ENCODE measurements around the gene RUNX2. TPM values are rescaled to one million over a fixed set of nuclear protein-coding genes. Genes with fewer than 3 reads are reported as not detected.
"Not testable (repeated sequence)": the region's sequence is repeated elsewhere in the genome, so short reads cannot be mapped to it uniquely, and the experiment has no call there.

RUNX2 gene
- 10.4 TPM for total RNA-seq

DNA sequence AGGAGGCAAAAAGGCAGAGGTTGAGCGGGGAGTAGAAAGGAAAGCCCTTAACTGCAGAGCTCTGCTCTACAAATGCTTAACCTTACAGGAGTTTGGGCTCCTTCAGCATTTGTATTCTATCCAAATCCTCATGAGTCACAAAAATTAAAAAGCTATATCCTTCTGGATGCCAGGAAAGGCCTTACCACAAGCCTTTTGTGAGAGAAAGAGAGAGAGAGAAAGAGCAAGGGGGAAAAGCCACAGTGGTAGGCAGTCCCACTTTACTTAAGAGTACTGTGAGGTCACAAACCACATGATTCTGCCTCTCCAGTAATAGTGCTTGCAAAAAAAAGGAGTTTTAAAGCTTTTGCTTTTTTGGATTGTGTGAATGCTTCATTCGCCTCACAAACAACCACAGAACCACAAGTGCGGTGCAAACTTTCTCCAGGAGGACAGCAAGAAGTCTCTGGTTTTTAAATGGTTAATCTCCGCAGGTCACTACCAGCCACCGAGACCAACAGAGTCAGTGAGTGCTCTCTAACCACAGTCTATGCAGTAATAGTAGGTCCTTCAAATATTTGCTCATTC, at the start of gene RUNX2:
Gene RUNX2, plus strand, starts transcription at position 375 of the 567 bp plus-strand sequence. CDS start 397 bp downstream, outside the sequence.
- H3K4me3 ChIP-seq (ENCODE audit: low read length), result peak within 1 kb of the TSS; percentile 18

DNA sequence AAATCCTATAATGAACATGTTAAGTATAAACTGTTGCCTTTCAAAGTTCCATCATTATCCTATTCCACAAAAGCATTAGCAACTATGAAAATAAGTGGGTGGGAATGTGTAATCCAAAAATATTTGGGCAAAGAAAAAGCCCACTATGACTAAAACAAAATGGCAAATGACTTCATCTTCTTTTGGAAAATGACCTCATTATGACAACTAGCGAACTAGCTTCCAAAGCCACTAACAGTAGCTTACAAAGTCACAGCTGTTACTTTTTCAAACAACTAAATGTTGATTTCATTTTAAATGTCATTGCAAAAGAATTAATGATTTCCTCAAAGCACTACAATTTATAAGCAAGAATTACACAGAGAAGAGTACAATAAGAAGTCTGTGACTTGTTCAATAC, 49.8 kb upstream of the RUNX2 start:
- no peaks in the 10 kb centered on the region for H3K27me3 ChIP-seq (ENCODE audit: insufficient read depth, low read length)
- H3K9me3 ChIP-seq (ENCODE audit: low read depth, low read length), result no peaks in the 10 kb centered on the region
- H3K4me3 ChIP-seq (ENCODE audit: low read length), result no peak overlapping the region
- H3K4me1 ChIP-seq (ENCODE audit: insufficient read depth, low read length), result no peaks in the 10 kb centered on the region

More for the DNA sequence above, at the start of gene RUNX2:
- H3K27me3 ChIP-seq (ENCODE audit: insufficient read depth, low read length), result no peaks in the 10 kb centered on the region
- peaks cover 6% of the 10 kb centered on the region for H3K4me1 ChIP-seq (ENCODE audit: insufficient read depth, low read length)
- H3K9me3 ChIP-seq (ENCODE audit: low read depth, low read length), result no peaks in the 10 kb centered on the region

DNA sequence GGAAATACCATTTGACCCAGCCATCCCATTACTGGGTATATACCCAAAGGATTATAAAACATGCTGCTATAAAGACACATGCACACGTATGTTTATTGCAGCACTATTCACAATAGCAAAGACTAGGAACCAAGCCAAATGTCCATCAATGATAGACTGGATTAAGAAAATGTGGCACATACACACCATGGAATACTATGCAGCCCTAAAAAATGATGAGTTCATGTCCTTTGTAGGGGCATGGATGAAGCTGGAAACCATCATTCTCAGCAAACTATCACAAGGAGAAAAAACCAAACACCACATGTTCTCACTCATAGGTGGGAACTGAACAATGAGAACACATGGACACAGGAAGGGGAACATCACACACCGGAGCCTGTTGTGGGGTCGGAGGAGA, 41.4 kb upstream of the RUNX2 start:
- H3K4me3 ChIP-seq (ENCODE audit: low read length); H3K27me3 ChIP-seq (ENCODE audit: insufficient read depth, low read length); H3K4me1 ChIP-seq (ENCODE audit: insufficient read depth, low read length); H3K9me3 ChIP-seq (ENCODE audit: low read depth, low read length): not testable (repeated sequence)

DNA sequence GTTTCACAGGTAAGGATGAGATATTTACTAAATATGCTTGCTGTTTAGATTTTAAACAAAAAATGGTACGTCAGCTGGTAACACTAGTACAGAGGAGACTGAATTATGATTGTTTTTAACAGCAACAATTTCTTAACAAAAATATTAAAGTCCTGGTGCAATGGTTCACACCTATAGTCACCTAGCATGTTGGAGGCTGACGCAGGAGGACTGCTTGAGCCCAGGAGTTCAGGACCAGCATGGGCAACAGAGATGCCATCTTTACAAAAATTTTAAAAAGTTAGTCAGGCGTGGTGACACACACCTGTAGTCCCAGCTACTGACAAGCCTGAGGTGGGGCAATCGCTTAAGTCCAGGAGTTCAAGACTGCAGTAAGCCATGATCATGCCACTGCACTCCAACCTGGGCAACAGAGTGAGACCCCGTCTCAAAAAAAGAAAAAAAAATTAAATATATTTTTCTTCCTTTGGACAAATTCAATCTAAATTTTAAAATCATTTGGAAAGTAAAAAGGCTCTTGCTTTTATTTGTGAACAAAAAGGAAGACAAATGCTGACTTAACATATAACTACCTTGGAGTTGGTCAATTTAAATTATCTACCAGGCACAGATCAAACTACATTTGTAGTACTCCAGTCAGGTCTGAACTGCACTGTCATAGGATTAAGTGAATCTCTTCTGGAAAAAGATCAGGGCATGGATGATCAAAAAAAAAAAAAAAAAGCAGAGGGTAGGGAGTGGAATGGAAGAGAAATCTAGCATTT, 38.2 kb upstream of the RUNX2 start:
- H3K4me1 ChIP-seq (ENCODE audit: insufficient read depth, low read length), result peaks cover 3% of the 10 kb centered on the region
- H3K27me3 ChIP-seq (ENCODE audit: insufficient read depth, low read length), result no peaks in the 10 kb centered on the region
- H3K4me3 ChIP-seq (ENCODE audit: low read length), result no peak overlapping the region
- no peaks in the 10 kb centered on the region for H3K9me3 ChIP-seq (ENCODE audit: low read depth, low read length)

DNA sequence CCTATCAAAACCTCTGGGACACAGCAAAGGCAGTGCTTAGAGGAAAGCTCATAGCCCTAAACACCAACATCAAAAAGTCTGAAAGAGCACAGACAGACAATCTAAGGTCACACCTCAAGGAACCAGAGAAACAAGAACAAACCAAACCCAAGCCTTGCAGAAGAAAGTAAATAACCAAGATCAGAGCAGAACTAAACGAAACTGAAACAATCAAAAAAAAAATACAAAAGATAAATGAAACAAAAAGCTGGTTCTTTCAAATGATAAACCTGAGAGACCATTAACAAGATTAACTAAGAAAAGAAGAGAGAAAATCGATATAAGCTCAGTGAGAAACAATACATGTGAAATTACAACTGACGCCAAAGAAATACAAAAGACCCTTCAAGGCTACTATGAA, 34.8 kb upstream of the RUNX2 start:
- H3K4me3 ChIP-seq (ENCODE audit: low read length), result no peak overlapping the region
- H3K9me3 ChIP-seq (ENCODE audit: low read depth, low read length), result no peaks in the 10 kb centered on the region

DNA sequence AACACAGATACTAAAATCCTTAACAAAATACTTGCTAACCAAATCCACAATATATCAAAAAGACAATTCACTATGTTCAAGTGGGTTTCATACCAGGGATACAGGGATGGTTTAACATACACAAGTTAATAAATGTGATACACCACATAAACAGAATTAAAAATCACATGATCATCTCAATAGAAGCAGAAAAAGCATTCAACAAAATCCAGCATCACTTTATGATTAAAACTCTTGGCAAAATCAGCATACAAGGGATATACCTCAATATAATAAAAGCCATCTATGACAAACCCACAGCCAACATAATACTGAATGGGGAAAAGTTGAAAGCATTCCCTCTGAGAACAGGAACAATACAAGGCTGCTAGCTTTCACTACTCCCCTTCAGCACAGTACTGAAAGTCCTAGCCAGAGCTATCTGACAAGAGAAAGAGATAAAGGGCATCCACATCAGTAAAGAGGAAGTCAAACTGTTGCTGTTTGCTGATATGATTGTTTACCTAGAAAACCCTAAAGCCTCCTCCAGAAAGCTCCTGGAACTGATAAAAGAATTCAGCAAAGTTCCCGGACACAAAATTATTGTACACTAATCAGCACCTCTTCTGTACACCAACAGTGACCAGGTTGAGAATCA, 33.9 kb upstream of the RUNX2 start:
- not testable (repeated sequence) for H3K4me1 ChIP-seq (ENCODE audit: insufficient read depth, low read length); H3K27me3 ChIP-seq (ENCODE audit: insufficient read depth, low read length); H3K9me3 ChIP-seq (ENCODE audit: low read depth, low read length); H3K4me3 ChIP-seq (ENCODE audit: low read length)

More for the DNA sequence above, 34.8 kb upstream of the RUNX2 start:
- H3K27me3 ChIP-seq (ENCODE audit: insufficient read depth, low read length), result no peaks in the 10 kb centered on the region
- peaks cover 3% of the 10 kb centered on the region for H3K4me1 ChIP-seq (ENCODE audit: insufficient read depth, low read length)

DNA sequence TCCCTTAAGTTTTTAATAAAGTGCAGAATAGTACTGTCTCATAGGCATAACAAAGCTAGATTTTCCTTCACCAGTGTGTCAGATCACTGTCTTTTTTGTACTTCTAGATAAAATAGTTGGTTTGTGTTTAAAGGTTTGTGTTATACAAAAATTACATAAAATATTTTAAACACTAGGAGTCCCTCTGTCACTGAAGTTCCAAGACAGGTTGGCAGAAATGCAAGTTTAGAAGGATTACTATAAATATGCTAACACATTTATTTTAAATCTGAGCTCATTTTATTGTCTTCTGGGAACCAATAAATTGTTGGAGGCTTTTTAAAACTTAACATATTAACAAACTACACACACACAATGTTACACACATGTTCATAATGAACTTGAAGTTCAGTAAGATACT, 30.8 kb upstream of the RUNX2 start:
- H3K9me3 ChIP-seq (ENCODE audit: low read depth, low read length), result no peaks in the 10 kb centered on the region
- no peak overlapping the region for H3K4me3 ChIP-seq (ENCODE audit: low read length)
- no peaks in the 10 kb centered on the region for H3K27me3 ChIP-seq (ENCODE audit: insufficient read depth, low read length)
- peaks cover 3% of the 10 kb centered on the region for H3K4me1 ChIP-seq (ENCODE audit: insufficient read depth, low read length)

DNA sequence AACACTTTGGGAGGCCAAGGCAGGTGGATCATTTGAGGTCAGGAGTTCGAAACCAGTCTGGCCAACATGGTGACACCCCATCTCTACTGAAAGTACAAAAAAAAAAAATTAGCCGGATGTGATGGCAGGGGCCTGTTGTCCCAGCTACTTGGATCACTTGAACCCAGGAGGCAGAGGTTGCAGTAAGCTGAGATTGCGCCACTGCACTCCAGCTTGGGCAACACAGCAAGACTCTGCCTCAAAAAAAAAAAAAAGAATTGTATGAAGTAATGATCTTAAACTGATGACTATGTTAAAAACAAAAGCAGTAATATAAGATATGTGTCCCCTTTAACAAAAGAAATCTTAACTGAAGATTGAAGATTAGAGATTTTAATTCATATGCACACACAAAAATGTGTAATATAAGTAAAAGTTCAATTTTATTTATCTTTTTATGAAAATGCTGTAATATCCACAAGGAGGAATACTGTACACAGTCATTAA, 29.0 kb upstream of the RUNX2 start:
- H3K4me3 ChIP-seq (ENCODE audit: low read length), result no peak overlapping the region
- H3K27me3 ChIP-seq (ENCODE audit: insufficient read depth, low read length), result no peaks in the 10 kb centered on the region
- H3K4me1 ChIP-seq (ENCODE audit: insufficient read depth, low read length), result no peaks in the 10 kb centered on the region

DNA sequence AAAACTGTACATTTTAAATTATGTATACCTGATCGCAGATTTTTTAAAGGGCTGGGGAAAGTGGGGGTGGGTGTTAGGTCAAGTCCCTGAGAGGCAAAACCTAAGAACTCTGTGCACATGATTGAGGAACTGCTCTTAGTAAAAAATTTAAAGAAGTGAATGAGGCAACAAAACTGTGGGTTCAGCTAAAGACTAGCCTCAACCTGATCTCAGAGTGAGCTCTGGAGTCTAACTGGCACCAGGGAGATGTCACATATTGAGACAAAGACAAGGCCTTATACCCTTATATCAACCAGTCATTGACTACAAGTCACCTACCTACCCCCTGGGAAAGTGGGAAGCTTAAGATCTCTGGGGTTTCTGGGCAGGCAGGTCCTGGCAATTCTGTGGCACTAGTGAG, 27.4 kb upstream of the RUNX2 start:
- H3K9me3 ChIP-seq (ENCODE audit: low read depth, low read length), result no peaks in the 10 kb centered on the region

More for the DNA sequence above, 29.0 kb upstream of the RUNX2 start:
- no peaks in the 10 kb centered on the region for H3K9me3 ChIP-seq (ENCODE audit: low read depth, low read length)

DNA sequence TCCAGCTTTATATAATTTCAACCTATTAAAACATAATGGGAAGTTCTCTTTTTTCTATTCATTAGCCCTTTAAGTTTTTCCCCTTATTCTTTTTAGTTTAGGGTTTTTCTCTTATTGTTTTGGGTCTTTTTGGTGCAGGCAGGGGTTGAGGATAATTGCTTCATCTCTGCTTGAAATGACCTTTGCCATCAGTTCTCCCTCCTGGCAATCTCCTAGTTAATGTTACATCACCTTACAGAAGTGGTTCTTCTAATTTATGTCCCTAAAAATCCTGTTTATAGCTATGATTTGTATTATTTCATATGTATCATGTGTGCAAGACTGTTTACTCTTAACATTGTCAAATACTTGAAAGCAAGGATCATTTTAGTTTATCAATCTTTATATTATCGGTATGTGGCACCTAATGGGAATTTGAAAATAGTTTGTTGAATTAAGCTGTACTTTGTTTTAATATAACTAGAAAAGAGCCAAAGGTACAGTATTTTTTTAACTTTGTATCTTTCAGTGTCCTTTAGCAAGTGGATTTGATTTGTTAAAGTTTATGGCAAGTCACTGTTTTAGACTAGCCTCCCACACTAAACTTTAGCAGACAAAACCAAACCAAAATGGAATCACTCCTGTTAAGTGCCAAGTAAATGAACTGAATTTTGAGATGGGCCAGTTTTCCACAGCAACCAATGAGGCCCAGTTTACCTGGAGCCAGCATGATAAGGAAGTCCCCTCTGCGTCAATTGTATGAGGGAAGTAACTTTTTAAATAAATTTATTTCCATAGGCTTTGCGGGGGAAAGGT, 26.6 kb upstream of the RUNX2 start:
- H3K9me3 ChIP-seq (ENCODE audit: low read depth, low read length), result no peaks in the 10 kb centered on the region
- H3K4me3 ChIP-seq (ENCODE audit: low read length), result no peak overlapping the region
- H3K4me1 ChIP-seq (ENCODE audit: insufficient read depth, low read length), result no peaks in the 10 kb centered on the region
- no peaks in the 10 kb centered on the region for H3K27me3 ChIP-seq (ENCODE audit: insufficient read depth, low read length)

More for the DNA sequence above, 27.4 kb upstream of the RUNX2 start:
- Histone ChIP-seq H3K4me3 (ENCODE audit: low read length) (no peak overlapping the region), H3K4me1 (ENCODE audit: insufficient read depth, low read length) (no peaks in the 10 kb centered on the region), H3K27me3 (ENCODE audit: insufficient read depth, low read length) (no peaks in the 10 kb centered on the region)

DNA sequence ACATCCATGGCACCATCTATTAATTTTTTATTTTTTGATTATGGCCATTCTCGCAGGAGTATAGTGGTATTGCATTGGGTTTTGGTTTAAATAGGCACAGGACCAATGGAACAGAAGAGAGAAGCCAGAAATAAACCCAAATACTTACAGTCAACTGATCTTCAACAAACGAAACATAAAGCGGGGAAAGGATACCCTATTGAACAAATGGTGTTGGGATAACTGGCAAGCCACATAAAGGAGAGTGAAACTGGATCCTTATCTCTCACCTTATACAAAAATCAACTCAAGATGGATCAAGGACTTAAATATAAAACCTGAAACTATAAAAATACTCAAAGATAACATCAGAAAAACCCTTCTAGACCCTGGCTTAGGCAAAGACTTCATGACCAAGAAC, 25.3 kb upstream of the RUNX2 start:
- H3K4me1 ChIP-seq (ENCODE audit: insufficient read depth, low read length), result no peaks in the 10 kb centered on the region
- no peaks in the 10 kb centered on the region for H3K9me3 ChIP-seq (ENCODE audit: low read depth, low read length)
- no peaks in the 10 kb centered on the region for H3K27me3 ChIP-seq (ENCODE audit: insufficient read depth, low read length)
- no peak overlapping the region for H3K4me3 ChIP-seq (ENCODE audit: low read length)

DNA sequence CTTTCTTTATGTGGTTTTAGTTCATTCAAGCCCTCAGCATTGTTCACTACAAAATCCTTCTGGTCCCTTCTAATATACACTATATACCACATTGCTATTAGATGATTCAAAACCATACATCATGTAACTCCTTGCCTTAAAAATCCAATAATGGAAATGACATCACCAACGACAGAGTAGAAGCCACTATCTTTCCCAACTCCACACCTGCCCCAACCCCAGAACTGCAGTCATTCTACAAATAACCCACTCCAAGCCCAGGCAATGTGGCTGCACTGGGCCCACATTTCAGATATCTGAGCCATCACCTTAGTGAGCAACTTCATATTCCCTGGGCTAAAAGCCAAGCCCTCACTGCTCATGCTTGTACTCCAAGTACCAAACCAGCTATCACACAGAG, 22.6 kb upstream of the RUNX2 start:
- Histone ChIP-seq H3K27me3 (ENCODE audit: insufficient read depth, low read length) (no peaks in the 10 kb centered on the region), H3K4me1 (ENCODE audit: insufficient read depth, low read length) (peaks cover 7% of the 10 kb centered on the region), H3K4me3 (ENCODE audit: low read length) (no peak overlapping the region), H3K9me3 (ENCODE audit: low read depth, low read length) (no peaks in the 10 kb centered on the region)

DNA sequence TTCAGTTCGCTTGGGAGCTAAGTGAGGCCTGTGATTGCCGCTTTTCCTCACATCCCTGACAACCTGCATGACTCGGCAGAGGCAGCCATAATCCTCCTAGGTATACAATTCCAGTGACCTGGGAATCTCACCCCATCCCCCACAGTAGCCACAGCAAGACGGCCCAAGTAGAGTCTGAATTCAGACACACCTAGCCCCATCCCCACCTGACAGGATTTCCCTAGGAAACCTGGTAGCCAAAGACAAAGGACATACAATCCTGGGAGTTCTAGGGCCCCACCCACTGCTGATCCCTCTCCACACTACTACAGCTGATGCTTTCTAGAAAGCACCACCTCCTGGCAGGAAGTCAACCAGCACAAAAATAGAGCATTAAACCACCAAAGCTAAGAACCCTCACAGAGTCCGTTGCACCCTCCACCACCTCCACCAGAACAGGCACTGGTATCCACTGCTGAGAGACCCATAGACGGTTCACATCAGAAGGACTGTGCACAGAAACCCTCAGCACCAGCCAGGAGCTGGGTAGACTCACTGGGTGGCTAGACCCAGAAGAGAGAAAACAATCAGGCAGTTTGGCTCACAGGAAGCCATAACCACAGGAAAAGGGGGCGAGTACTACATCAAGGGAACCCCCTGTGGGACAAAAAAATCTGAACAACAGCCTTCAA, 17.9 kb upstream of the RUNX2 start:
- Histone ChIP-seq H3K4me3 (ENCODE audit: low read length) (no peak overlapping the region), H3K27me3 (ENCODE audit: insufficient read depth, low read length) (no peaks in the 10 kb centered on the region), H3K9me3 (ENCODE audit: low read depth, low read length) (no peaks in the 10 kb centered on the region), H3K4me1 (ENCODE audit: insufficient read depth, low read length) (peaks cover 10% of the 10 kb centered on the region)

DNA sequence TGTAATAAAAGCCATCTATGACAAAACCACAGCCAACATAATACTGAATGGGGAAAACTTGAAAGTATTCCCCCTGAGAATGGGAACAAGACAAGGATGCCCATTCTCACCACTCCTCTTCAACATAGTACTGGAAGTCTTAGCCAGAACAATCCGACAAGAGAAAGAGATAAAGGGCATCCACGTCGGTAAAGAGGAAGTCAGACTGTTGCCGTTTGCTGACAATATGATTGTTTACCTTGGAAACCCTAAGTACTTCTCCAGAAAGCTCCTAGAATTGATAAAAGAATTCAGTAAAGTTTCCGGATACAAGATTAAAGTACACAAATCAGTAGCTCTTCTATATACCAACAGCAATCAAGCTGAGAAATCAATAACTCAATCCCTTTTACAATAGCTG, 14.0 kb upstream of the RUNX2 start:
- Histone ChIP-seq H3K4me1 (ENCODE audit: insufficient read depth, low read length) (peaks cover 10% of the 10 kb centered on the region), H3K4me3 (ENCODE audit: low read length) (no peak overlapping the region), H3K9me3 (ENCODE audit: low read depth, low read length) (no peaks in the 10 kb centered on the region), H3K27me3 (ENCODE audit: insufficient read depth, low read length) (no peaks in the 10 kb centered on the region)
